ENCODE results near the gene DPYD. TPM values are rescaled to one million over a fixed set of nuclear protein-coding genes. Genes with fewer than 3 reads are reported as not detected.

Gene DPYD
- total and polyA plus RNA-seq, 4 donors, result 17.7 to 99.3 (median 74.4) TPM

DNA sequence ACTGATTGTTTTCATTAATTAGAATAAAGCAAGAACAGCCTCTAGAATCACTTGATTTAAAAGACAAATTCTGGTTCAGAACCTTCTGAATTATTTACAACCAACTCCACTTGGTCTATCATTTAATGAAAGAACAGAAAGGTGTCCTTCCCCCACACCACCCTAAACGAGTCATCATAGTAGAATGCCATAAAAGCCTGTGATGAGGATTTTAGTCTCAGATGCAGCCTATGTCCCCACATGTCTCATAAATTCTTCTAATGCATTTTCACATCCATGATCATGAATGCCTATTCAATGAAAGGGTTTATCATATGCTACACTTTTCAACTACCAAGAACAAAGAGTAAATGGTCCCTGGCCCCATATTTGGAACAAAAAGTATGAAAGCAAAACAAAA, 508.1 kb downstream of the DPYD start:
- TF ChIP-seq, protein P1, sequence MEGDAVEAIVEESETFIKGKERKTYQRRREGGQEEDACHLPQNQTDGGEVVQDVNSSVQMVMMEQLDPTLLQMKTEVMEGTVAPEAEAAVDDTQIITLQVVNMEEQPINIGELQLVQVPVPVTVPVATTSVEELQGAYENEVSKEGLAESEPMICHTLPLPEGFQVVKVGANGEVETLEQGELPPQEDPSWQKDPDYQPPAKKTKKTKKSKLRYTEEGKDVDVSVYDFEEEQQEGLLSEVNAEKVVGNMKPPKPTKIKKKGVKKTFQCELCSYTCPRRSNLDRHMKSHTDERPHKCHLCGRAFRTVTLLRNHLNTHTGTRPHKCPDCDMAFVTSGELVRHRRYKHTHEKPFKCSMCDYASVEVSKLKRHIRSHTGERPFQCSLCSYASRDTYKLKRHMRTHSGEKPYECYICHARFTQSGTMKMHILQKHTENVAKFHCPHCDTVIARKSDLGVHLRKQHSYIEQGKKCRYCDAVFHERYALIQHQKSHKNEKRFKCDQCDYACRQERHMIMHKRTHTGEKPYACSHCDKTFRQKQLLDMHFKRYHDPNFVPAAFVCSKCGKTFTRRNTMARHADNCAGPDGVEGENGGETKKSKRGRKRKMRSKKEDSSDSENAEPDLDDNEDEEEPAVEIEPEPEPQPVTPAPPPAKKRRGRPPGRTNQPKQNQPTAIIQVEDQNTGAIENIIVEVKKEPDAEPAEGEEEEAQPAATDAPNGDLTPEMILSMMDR (IDR thresholded peaks at IDR 0.05; ENCODE audit: control extremely low read depth, extremely low read depth), result no peak
- Histone ChIP-seq H3K9me3 (ENCODE audit: control insufficient read depth in 4 of 4, insufficient read depth in 3 of 4, low read length in 3 of 4) (no peaks in the 10 kb centered on the region), H3K27me3 (ENCODE audit: control insufficient read depth in 3 of 3, insufficient read depth in 3 of 3, low read length in 2 of 3) (no peaks in the 10 kb centered on the region), H3K36me3 (ENCODE audit: control insufficient read depth in 4 of 4, insufficient read depth in 4 of 4, low read length in 4 of 4) (peaks cover 0 to 3% (median 0%) of the 10 kb centered on the region in 4 donors), H3K4me3 (no peak overlapping the region), H3K9ac (ENCODE audit: insufficient read depth in 1 of 2, low read length in 2 of 2) (no peak overlapping the region), H3K4me1 (ENCODE audit: control insufficient read depth in 5 of 5, insufficient read depth in 5 of 5, low read length in 5 of 5) (no peaks in the 10 kb centered on the region), H3K27ac (ENCODE audit: low read depth in 1 of 2, low read length in 1 of 2) (no peak overlapping the region)
- ATAC-seq (ENCODE audit: insufficient read depth, low FRiP score), result no peak
- no peak for DNase-seq
- 0 to 31% methylated on average over 1 of the region's 1 CpG for WGBS, 2 donors

DNA sequence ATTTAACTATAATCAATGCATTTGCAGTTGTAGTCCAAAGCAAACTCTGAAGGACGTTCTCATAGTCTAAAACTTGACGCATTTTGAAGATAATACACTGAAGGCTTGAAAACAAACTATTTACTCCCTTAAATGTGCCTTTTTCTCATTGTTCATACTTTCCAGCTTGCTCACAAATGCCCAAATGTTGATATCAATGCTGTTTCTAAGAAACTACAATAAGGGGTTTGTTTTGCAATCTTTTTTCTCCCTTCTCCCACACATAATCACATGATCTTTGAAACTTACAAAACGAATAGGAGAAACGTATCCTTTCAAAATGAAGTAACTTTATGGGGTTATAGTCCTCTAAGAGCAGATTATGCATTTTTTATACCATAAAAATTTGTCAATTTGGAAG, 508.7 kb downstream of the DPYD start:
- no peak overlapping the region for H3K9ac ChIP-seq (ENCODE audit: insufficient read depth in 1 of 2, low read length in 2 of 2)
- no peak for ATAC-seq (ENCODE audit: insufficient read depth, low FRiP score)
- no peaks in the 10 kb centered on the region for H3K9me3 ChIP-seq (ENCODE audit: control insufficient read depth in 4 of 4, insufficient read depth in 3 of 4, low read length in 3 of 4)
- H3K4me1 ChIP-seq (ENCODE audit: control insufficient read depth in 5 of 5, insufficient read depth in 5 of 5, low read length in 5 of 5), result no peaks in the 10 kb centered on the region
- peak in 1 of 3 donors; percentile 2 for DNase-seq
- H3K4me3 ChIP-seq, result no peak overlapping the region
- 82 to 85% methylated on average over 4 of the region's 4 CpGs for WGBS, 2 donors
- TF ChIP-seq, protein P1 (IDR thresholded peaks at IDR 0.05; ENCODE audit: control extremely low read depth, extremely low read depth), result no peak
- H3K27ac ChIP-seq (ENCODE audit: low read depth in 1 of 2, low read length in 1 of 2), result no peak overlapping the region
- H3K27me3 ChIP-seq (ENCODE audit: control insufficient read depth in 3 of 3, insufficient read depth in 3 of 3, low read length in 2 of 3), result no peaks in the 10 kb centered on the region
- peaks cover 0 to 3% (median 0%) of the 10 kb centered on the region in 4 donors for H3K36me3 ChIP-seq (ENCODE audit: control insufficient read depth in 4 of 4, insufficient read depth in 4 of 4, low read length in 4 of 4)

DNA sequence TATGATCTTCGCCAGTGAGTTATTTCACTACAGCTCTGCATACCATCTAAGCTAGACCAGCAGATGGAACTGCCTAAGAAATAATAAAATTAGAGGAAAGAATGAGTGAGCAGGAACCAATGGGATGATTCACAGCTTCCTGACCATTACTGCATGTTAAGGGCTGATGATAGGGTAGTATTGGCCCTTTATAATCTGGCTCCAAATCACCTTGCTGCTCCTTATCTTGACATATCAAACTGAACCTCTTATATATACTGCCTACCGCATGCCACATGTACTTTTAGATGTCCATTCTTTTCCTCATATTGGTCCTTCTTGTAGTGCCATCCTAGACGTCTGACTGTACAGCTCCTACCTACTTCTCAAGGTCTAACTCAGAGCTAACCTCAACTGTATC, 524.4 kb downstream of the DPYD start:
- peaks cover 0 to 3% (median 0%) of the 10 kb centered on the region in 4 donors for H3K9me3 ChIP-seq (ENCODE audit: control insufficient read depth in 4 of 4, insufficient read depth in 3 of 4, low read length in 3 of 4)
- TF ChIP-seq, protein P1 (IDR thresholded peaks at IDR 0.05; ENCODE audit: control extremely low read depth, extremely low read depth), result no peak
- ATAC-seq (ENCODE audit: insufficient read depth, low FRiP score) (no peak), DNase-seq (no peak)
- no peak overlapping the region for H3K27ac ChIP-seq (ENCODE audit: low read depth in 1 of 2, low read length in 1 of 2)
- WGBS, 2 donors, result 94 to 95% methylated on average over 3 of the region's 3 CpGs
- no peak overlapping the region for H3K4me3 ChIP-seq
- no peak overlapping the region for H3K9ac ChIP-seq (ENCODE audit: insufficient read depth in 1 of 2, low read length in 2 of 2)
- H3K27me3 ChIP-seq (ENCODE audit: control insufficient read depth in 3 of 3, insufficient read depth in 3 of 3, low read length in 2 of 3), result no peaks in the 10 kb centered on the region
- no peaks in the 10 kb centered on the region for H3K36me3 ChIP-seq (ENCODE audit: control insufficient read depth in 4 of 4, insufficient read depth in 4 of 4, low read length in 4 of 4)
- no peaks in the 10 kb centered on the region for H3K4me1 ChIP-seq (ENCODE audit: control insufficient read depth in 5 of 5, insufficient read depth in 5 of 5, low read length in 5 of 5)

DNA sequence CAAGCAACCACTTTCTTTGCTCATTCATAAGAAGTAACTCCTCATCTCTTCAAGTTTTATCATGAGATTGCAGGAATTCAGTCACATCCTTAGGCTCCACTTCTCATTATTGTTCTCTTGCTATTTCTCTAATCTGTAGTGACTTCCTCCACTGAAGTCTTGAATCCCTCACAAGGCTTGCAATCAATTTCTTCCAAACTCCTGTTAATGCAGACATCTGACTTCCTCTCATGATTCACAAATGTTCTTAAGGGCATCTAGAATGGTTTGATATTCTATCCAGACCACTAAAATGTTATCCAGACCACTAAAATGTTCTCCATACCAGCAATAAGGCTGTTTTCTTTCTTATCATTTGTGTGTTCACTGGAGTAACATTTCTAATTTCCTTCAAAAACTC, 528.1 kb downstream of the DPYD start:
- ATAC-seq (ENCODE audit: insufficient read depth, low FRiP score), result no peak
- Histone ChIP-seq H3K27me3 (ENCODE audit: control insufficient read depth in 3 of 3, insufficient read depth in 3 of 3, low read length in 2 of 3) (no peaks in the 10 kb centered on the region), H3K4me1 (ENCODE audit: control insufficient read depth in 5 of 5, insufficient read depth in 5 of 5, low read length in 5 of 5) (no peaks in the 10 kb centered on the region), H3K9ac (ENCODE audit: insufficient read depth in 1 of 2, low read length in 2 of 2) (no peak overlapping the region), H3K36me3 (ENCODE audit: control insufficient read depth in 4 of 4, insufficient read depth in 4 of 4, low read length in 4 of 4) (peaks cover 0 to 1% (median 0%) of the 10 kb centered on the region in 4 donors), H3K27ac (ENCODE audit: low read depth in 1 of 2, low read length in 1 of 2) (no peak overlapping the region), H3K9me3 (ENCODE audit: control insufficient read depth in 4 of 4, insufficient read depth in 3 of 4, low read length in 3 of 4) (peaks cover 0 to 3% (median 0%) of the 10 kb centered on the region in 4 donors), H3K4me3 (no peak overlapping the region)
- DNase-seq, result no peak
- TF ChIP-seq, protein P1 (IDR thresholded peaks at IDR 0.05; ENCODE audit: control extremely low read depth, extremely low read depth), result no peak

All from lung (tissue), 12 donors.